H54 (cell line): ENCODE results near the gene MBTPS2.
"Not testable (repeated sequence)": the region's sequence is repeated elsewhere in the genome, so short reads cannot be mapped to it uniquely, and the experiment has no call there.

ENCODE experiments used
- DNase-seq: peaks from one replicate; pipeline ENCODE4 v3.0.0; 2011; ENCODE audit warnings: low spot score, mixed read lengths; ENCODE audit not compliant: insufficient read length
- FAIRE-seq: peaks from 3 replicates; lab custom pipeline; 2011; peaks lifted over from hg19 to GRCh38; lab: Jason Lieb, UNC
- POLR2A ChIP-seq: IDR thresholded peaks from 2 replicates; pipeline ENCODE4 v1.6.1; 2011; ENCODE audit warnings: low read depth, mild to moderate bottlenecking, low read length

MBTPS2 gene

DNA sequence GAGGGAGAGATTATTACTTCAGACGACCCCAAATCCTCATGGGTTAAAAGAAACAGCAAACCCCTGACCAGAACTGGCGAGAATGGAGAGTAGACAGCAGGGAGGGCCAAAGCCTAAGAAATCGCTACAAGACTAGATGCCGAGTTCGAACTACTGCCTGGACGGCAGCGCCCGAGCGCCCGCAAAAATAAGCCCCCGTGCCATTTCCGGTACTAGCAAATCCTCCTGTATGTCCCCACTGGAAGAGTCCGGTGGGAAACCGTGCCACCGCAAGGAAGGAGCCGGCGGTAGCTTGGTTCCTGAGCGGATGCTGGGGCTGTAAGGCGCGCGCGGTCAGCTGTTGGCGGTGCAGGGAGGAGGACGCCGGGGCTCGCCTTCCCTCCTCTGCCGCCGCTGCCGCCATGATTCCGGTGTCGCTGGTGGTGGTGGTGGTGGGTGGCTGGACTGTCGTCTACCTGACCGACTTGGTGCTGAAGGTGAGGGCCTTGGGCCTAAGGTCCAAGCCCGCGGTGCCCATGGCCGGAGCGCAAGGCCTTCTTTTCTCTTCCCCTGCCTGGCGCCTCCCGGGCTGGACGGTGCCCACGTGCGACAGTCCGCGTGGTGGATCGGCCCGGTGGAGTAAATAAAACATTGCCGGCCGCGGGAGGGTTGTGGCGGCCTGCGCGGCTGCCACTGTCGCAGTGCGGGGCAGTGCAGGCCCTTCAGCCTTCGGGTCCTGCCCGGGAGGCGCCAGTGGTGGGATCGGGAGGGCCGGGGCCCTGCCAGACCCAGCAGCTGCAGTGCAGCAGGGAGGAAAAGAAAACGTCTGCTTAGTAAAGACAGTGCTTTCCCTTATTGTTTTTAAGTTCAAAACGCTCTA is at the start of gene MBTPS2:
Gene MBTPS2, plus strand, starts transcription at position 284 of the 859 bp plus-strand sequence. Its CDS starts 118 bp downstream, at position 402.
- TF ChIP-seq POLR2A = peak; percentile 76
- no peak for FAIRE-seq
- DNase-seq = peak; percentile 9

DNA sequence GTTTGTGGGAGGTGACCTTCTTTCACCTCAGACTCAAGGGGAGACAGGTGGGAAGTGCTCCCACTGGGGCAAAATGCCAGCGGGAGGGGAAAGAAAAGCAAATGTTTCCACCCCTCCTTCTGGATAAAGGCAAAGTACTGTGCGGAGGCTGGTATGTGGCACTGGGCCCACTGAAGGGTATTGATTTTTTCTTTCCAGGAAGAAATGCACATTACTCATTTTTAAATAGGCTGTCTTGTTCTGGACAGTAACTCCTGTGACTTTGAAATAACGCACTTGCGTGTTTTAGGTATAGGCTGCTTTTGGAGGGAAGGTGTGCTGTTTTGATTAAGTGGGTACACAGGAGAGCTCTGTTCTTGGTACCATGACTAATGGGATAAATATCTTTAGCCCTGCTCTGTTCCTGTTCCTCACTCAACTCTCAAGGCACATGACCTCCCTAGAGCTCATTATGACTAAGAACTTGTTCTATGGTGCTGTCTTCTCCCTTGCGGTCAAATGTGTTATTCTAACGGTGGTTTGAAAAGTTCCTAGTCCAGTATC is 40.7 kb upstream of the MBTPS2 start:
- DNase-seq (peak; percentile 11), FAIRE-seq (peak; percentile 57)
- no peak for TF ChIP-seq POLR2A

DNA sequence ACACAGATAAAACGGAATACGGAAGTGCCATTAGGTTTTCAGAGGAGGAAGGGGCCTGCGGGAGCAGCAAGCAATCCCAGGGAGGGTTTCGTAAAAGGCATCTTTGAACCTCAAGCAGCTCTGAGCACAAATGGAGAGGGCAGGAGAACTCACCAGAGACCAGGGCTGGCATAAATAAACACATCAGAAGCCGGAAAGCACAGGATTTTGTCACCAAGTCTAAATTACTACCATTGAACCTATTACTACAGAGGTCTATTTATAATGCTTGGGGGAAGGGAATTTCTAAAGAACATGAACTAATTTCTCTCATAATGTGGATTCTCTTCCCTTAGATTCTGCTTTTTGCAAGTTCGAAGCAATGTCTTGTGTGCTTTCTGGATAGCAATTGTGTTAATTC is 39.6 kb upstream of the MBTPS2 start:
- TF ChIP-seq POLR2A = no peak
- DNase-seq (no peak), FAIRE-seq (no peak)

DNA sequence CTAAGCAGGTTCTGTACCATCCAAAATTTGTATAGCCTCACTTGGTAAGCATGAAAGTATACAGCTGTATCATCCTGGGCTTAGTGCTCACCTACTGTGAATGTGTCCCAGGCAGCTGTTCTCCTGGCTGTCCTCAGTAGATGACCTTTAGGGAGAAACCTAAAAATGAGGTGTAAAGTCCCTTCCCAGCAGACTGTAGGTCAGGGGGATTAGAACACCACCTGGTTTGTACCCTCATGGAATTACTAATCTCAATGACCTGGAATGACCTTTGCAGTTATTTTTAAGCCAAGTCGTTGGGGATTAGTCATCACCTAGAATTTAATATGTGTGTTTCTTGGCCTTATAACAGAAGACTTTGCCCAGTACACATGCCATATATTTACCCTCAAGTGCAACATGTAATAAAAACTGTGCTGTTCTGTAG is 39.1 kb upstream of the MBTPS2 start:
- FAIRE-seq (no peak), DNase-seq (no peak)
- TF ChIP-seq POLR2A = no peak

DNA sequence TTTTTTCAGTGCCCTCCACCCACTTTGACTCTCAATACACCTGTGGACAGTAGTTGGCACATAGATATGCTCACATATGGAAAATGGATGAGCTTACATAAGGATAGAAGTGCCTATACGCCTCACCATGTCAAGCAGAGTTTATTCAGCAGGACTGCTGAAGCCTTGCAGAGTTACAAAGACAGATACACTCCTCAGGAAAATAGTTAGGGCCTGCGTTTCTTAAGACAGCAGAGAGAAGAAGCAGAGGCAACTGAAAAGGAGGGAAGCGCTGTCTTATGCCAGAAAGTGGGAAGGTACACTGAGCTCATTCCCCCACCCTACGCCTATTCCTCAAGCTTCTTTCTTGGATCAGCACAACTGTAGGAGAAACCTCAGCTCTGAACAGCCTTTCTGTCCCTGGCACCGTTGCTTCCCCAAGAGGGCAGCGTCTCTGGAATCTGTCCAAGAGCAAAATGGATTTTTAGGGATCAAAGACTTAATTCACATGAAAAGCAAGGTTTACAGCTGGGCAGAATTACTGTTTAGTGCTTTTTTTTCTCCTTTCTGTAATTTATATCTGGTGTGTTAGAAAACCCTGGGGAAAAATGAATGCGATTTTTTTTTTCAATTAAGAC is 37.3 kb upstream of the MBTPS2 start:
- no peak for DNase-seq
- no peak for FAIRE-seq
- no peak for TF ChIP-seq POLR2A

DNA sequence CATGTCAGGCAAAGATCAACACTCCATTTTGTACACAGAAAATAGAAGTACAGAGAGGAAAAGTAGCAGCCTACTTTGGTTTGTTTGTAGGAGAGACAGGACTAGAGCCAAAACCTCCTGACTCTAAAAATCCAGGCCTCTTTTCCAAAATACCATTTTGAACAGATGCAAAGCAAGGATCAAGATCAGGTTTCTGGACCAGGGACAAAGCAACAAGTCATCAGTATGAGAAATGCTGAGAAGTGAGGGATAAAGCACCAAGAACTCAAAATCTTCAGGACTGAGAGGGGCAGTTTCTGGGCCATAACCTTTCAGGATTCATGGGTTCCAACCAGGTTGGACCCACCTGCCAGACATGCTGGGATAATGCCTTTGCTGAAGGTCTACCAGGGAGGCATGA is 36.6 kb upstream of the MBTPS2 start:
- TF ChIP-seq POLR2A = no peak
- FAIRE-seq = no peak
- no peak for DNase-seq

DNA sequence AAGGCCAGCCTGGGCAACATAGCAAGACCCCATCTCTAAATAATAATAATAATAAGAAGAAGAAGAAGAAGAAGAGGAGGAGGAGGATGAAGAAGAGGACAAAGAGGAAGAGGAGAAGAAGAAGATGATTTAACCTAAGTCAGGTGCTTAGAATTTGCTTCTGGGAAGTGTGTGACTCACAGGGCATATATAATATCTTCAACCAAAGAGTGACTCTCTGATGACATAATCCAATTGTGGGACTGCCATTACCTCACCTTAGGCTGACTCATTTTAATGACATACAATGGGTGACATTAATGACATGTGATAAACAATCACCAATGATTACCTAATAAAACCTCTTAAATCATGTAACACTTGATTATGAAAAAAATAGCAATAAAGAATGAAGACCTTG is 32.7 kb upstream of the MBTPS2 start:
- FAIRE-seq (no peak), DNase-seq (no peak)
- TF ChIP-seq POLR2A = no peak

DNA sequence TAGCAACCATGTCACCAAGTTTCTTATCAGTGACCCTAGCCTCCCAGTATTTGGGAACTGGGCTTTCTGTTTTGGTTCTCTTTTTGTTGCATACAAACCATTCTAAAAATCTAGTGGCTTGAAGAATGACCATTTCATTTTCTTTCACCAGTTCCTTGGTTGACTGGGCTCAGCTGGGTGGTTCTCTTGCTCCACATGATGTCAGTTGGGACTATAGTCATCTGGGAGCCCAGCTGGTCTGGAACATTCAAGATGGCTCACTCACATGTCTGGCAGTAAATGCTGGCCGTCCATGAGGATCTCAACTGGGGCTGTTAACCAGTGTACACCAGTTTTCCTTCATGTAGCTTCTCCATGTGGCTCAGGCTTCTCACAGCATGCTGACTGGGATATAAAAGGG is 27.6 kb upstream of the MBTPS2 start:
- FAIRE-seq (no peak), DNase-seq (no peak)
- TF ChIP-seq POLR2A = no peak

DNA sequence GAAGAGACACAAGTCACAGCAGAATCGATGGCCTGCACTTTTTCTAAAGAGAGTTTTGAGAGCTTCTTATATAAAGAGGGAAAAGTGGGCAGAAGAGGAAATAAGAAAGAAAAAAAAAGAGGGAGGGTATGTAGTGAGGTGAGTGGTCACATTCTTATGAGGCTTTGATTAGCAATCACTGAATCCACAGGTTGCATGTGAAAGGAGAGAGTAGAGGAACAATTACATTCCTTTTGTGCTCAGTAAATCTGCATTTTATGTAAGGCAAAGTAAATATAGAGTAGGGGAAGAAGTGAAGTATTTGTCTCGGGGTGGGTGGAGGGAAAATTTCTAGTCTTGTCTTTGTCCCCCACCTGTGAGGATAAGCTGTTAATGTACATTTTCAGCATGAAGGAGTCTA is 26.8 kb upstream of the MBTPS2 start:
- TF ChIP-seq POLR2A = no peak
- DNase-seq (no peak), FAIRE-seq (no peak)

DNA sequence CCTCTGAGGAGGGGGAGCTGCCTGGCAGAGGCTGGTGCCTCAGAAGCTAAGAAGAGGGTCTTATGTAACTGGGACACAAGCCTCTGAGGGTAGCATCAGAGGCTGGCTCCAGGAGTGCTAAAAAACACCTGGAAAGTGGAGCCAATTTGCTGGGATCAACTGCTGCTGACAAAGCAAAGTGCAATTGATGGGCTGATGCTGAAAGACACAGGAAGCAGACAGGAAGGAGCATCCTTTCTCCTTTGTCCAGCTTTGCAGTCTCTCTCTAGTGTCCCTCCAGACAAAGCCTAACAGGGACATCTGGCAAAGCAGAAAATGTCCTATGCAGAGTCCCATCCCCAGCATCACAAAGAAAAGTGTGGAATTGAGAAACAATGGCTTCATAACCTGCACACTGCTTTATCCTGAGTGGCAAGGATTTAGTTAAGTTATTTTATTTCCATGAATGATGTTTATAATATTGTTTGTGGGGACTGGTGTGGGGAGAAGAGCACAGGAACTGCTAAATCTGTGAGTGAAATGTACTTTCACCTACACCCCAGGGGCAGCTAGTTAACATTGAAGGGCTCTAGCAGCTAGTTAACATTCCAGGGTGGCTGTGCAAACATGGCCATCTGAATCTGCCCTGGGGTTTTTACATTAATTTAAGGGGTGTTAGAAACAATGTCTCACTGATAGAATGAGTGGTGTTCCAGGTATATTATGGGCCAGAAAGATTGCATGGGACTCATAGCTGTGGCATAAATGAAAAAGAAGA is 25.6 kb upstream of the MBTPS2 start:
- no peak for TF ChIP-seq POLR2A
- no peak for DNase-seq

DNA sequence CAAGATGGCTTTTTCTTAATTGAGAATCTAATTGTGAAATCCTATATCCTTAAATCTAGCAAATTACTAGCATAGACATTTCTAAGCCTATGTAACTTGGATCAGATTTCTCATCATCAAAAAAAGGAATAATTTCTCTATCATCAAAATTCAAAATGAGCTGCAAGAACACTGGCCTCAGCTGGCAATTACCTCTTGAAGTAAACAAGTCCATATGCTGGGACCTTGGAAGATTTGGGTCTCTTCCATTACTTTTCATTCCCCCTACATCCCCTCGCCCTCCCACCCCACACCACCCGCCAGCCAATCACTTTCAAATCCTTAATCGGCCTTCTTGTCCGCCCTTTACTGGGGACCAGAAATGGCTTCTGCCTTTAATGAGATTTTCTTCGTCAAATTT is 23.3 kb upstream of the MBTPS2 start:
- DNase-seq = no peak
- no peak for FAIRE-seq
- TF ChIP-seq POLR2A = no peak

More for the DNA sequence above, 25.6 kb upstream of the MBTPS2 start:
- no peak for FAIRE-seq

DNA sequence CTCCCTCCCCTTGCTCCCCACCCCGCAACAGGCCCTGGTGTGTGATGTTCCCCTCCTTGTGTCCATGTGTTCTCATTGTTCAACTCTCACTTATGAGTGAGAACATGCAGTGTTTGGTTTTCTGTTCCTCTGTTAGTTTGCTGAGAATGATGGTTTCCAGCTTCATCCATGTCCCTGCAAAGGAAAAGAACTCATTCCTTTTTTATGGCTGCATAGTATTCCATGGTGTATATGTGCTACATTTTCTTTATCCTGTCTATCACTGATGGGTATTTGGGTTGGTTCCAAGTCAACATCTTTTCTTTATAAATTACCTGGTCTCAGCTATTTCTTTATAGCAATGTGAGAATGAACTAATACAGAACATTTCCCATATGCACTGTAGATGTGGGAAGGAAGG is 19.2 kb upstream of the MBTPS2 start:
- not testable (repeated sequence) for DNase-seq, FAIRE-seq

DNA sequence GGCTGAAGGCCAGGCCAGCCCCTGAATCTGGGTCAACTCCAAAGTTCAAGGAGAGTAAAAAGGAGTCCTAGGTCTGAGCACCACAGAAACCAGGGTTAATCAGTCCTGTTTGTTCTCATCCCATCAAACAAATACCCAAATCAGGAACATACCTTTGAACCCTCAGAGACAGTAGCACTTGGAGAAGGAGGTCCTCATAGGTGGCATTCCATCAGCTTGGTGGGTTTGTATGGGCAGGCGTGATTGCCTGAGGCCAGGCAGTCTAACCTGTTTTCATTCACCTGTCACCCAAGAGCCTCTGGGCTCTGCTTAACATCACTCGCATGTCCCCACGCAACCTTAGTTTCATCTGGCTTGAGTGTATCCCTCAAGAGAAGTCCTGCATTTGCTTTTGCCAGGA is 17.5 kb upstream of the MBTPS2 start:
- FAIRE-seq (no peak), DNase-seq (no peak)
- TF ChIP-seq POLR2A = no peak

DNA sequence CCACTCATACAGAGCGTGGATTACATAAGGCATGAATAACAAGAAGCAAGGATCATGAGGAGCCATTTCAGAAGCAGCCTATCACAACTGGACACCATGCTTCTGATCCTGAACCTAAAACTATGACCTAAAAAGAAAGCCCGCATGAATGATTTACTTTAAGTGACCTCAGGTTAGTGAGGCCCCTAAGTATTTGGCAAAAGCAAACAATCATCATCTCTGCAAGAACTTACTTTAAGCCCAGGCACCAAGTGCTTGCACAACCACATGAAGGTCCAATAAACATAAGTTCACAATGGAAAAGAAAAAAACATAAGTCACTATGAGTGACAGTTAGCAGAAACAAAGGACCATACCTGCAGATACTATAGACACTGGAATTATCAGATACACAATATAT is 7.9 kb upstream of the MBTPS2 start:
- no peak for TF ChIP-seq POLR2A
- DNase-seq = no peak
- no peak for FAIRE-seq
